Activated naive CD4-positive, alpha-beta T cell treated with anti-CD3 and anti-CD28 coated beads, Interleukin-2, amount 10 ng/mL, durations not matched to agents 7 days and 5 days (primary cell): ENCODE results near the gene HSPH1.

Experiments
- CTCF ChIA-PET: fragments of 350-600 bp; sonication (Branson Sonifier 250); formaldehyde crosslinking; loops from one replicate; lab custom pipeline; 2021; ENCODE audit warnings: antibody characterized with exemption; lab: Charles Lee
- DNase-seq: peaks from one replicate; pipeline ENCODE4 v3.0.0-alpha.2; 2020
- H3K27ac Mint-ChIP-seq: one replicate; pipeline ENCODE4 v1.8.0; 2021; ENCODE audit warnings: mild to moderate bottlenecking, moderate library complexity, mixed read lengths
- H3K27me3 Mint-ChIP-seq: one replicate; pipeline ENCODE4 v1.8.0; 2021; ENCODE audit warnings: mild to moderate bottlenecking, mixed read lengths
- H3K36me3 Mint-ChIP-seq: one replicate; pipeline ENCODE4 v1.8.0; 2021; ENCODE audit warnings: mixed read lengths
- H3K4me1 Mint-ChIP-seq: one replicate; pipeline ENCODE4 v1.8.0; 2021; ENCODE audit warnings: mixed read lengths
- H3K4me3 Mint-ChIP-seq: one replicate; pipeline ENCODE4 v1.8.0; 2021; ENCODE audit warnings: mild to moderate bottlenecking, moderate library complexity, mixed read lengths
- H3K9me3 Mint-ChIP-seq: one replicate; pipeline ENCODE4 v1.8.0; 2021; ENCODE audit warnings: mixed read lengths

Gene HSPH1

GRCh38 chr13:31133621-31134020 is 28.1 kb downstream of the HSPH1 start:
- peaks cover 45% of the 10 kb centered on the region for H3K36me3 Mint-ChIP-seq
- no peaks in the 10 kb centered on the region for H3K9me3 Mint-ChIP-seq
- peaks cover 44% of the 10 kb centered on the region for H3K4me1 Mint-ChIP-seq
- H3K27me3 Mint-ChIP-seq: peaks cover 12% of the 10 kb centered on the region
- H3K27ac Mint-ChIP-seq: peak overlapping the region; percentile 85
- CTCF ChIA-PET: interaction anchor here (0.6 to 1.0 kb wide), 2 partner anchors 89 to 581 kb away, joined by 3 to 7 read pairs; no protein-coding TSS in a partner anchor
- DNase-seq: no peak
- H3K4me3 Mint-ChIP-seq: no peak overlapping the region

GRCh38 chr13:31131470-31131961 is 30.2 kb downstream of the HSPH1 start:
- no peak for DNase-seq
- H3K36me3 Mint-ChIP-seq: peaks cover 27% of the 10 kb centered on the region
- H3K4me1 Mint-ChIP-seq: peaks cover 44% of the 10 kb centered on the region
- peak overlapping the region; percentile 73 for H3K27ac Mint-ChIP-seq
- peak overlapping the region; percentile 6 for H3K4me3 Mint-ChIP-seq
- peaks cover 30% of the 10 kb centered on the region for H3K27me3 Mint-ChIP-seq
- H3K9me3 Mint-ChIP-seq: no peaks in the 10 kb centered on the region
- CTCF ChIA-PET: interaction anchor here (0.8 to 1.3 kb wide), 3 partner anchors 9 to 87 kb away, joined by 3 read pairs; no protein-coding TSS in a partner anchor

GRCh38 chr13:31129419-31129818 is 32.3 kb downstream of the HSPH1 start:
- no peak for DNase-seq
- Mint-ChIP-seq H3K4me1 (peaks cover 34% of the 10 kb centered on the region), H3K27me3 (peaks cover 50% of the 10 kb centered on the region), H3K27ac (no peak overlapping the region), H3K4me3 (no peak overlapping the region), H3K36me3 (peaks cover 17% of the 10 kb centered on the region), H3K9me3 (no peaks in the 10 kb centered on the region)
- CTCF ChIA-PET: no interaction called here

- no peak for DNase-seq
- H3K9me3 Mint-ChIP-seq: no peaks in the 10 kb centered on the region
- CTCF ChIA-PET: no interaction called here
- H3K27me3 Mint-ChIP-seq: peaks cover 92% of the 10 kb centered on the region
- H3K27ac Mint-ChIP-seq: no peak overlapping the region
- H3K4me3 Mint-ChIP-seq: no peak overlapping the region
- H3K4me1 Mint-ChIP-seq: peaks cover 26% of the 10 kb centered on the region
- no peaks in the 10 kb centered on the region for H3K36me3 Mint-ChIP-seq
Observed at GRCh38 chr13:31124204-31124603, 37.5 kb downstream of the HSPH1 start.

GRCh38 chr13:31122544-31123260 is 39.0 kb downstream of the HSPH1 start:
- Mint-ChIP-seq H3K27me3 (peaks cover 89% of the 10 kb centered on the region), H3K9me3 (no peaks in the 10 kb centered on the region), H3K4me1 (peaks cover 26% of the 10 kb centered on the region), H3K4me3 (no peak overlapping the region), H3K27ac (no peak overlapping the region), H3K36me3 (no peaks in the 10 kb centered on the region)
- no peak for DNase-seq
- CTCF ChIA-PET: interaction anchor here (1.6 to 2.4 kb wide), 2 partner anchors 8 to 78 kb away, joined by 3 to 7 read pairs; no protein-coding TSS in a partner anchor

- Mint-ChIP-seq H3K36me3 (no peaks in the 10 kb centered on the region), H3K27me3 (peaks cover 88% of the 10 kb centered on the region)
- no peak for DNase-seq
Observed at GRCh38 chr13:31122143-31122542, 39.6 kb downstream of the HSPH1 start.

GRCh38 chr13:31121379-31122140 is 40.1 kb downstream of the HSPH1 start:
- Mint-ChIP-seq H3K27ac (no peak overlapping the region), H3K4me1 (peaks cover 26% of the 10 kb centered on the region), H3K27me3 (peaks cover 89% of the 10 kb centered on the region), H3K9me3 (no peaks in the 10 kb centered on the region), H3K36me3 (no peaks in the 10 kb centered on the region), H3K4me3 (no peak overlapping the region)
- DNase-seq: no peak
- CTCF ChIA-PET: interaction anchor here (1.6 to 2.4 kb wide), 2 partner anchors 9 to 77 kb away, joined by 3 to 7 read pairs; no protein-coding TSS in a partner anchor

More at GRCh38 chr13:31122143-31122542, 39.6 kb downstream of the HSPH1 start:
- CTCF ChIA-PET: interaction anchor here (1.6 to 2.4 kb wide), 2 partner anchors 9 to 77 kb away, joined by 3 to 7 read pairs; no protein-coding TSS in a partner anchor
- H3K4me1 Mint-ChIP-seq: peaks cover 26% of the 10 kb centered on the region
- no peaks in the 10 kb centered on the region for H3K9me3 Mint-ChIP-seq
- no peak overlapping the region for H3K4me3 Mint-ChIP-seq
- H3K27ac Mint-ChIP-seq: no peak overlapping the region

GRCh38 chr13:31119966-31120700 is 41.6 kb downstream of the HSPH1 start:
- peak; percentile 50 for DNase-seq
- Mint-ChIP-seq H3K27me3 (peaks cover 86% of the 10 kb centered on the region), H3K4me1 (peaks cover 26% of the 10 kb centered on the region), H3K36me3 (no peaks in the 10 kb centered on the region), H3K27ac (peak overlapping the region; percentile 61), H3K9me3 (no peaks in the 10 kb centered on the region), H3K4me3 (no peak overlapping the region)
- CTCF ChIA-PET: no interaction called here

- H3K9me3 Mint-ChIP-seq: no peaks in the 10 kb centered on the region
- H3K4me1 Mint-ChIP-seq: peaks cover 26% of the 10 kb centered on the region
- no peak overlapping the region for H3K4me3 Mint-ChIP-seq
- no peaks in the 10 kb centered on the region for H3K36me3 Mint-ChIP-seq
- no peak overlapping the region for H3K27ac Mint-ChIP-seq
- DNase-seq: no peak
- CTCF ChIA-PET: no interaction called here
- peaks cover 87% of the 10 kb centered on the region for H3K27me3 Mint-ChIP-seq
Observed at GRCh38 chr13:31119526-31119925, 42.2 kb downstream of the HSPH1 start.

GRCh38 chr13:31116224-31116623 is 45.5 kb downstream of the HSPH1 start:
- Mint-ChIP-seq H3K4me1 (peaks cover 20% of the 10 kb centered on the region), H3K36me3 (no peaks in the 10 kb centered on the region), H3K27ac (no peak overlapping the region), H3K27me3 (peaks cover 71% of the 10 kb centered on the region), H3K4me3 (no peak overlapping the region), H3K9me3 (no peaks in the 10 kb centered on the region)
- CTCF ChIA-PET: no interaction called here
- DNase-seq: no peak

- Mint-ChIP-seq H3K27me3 (peaks cover 66% of the 10 kb centered on the region), H3K9me3 (no peaks in the 10 kb centered on the region), H3K4me1 (peaks cover 14% of the 10 kb centered on the region), H3K36me3 (no peaks in the 10 kb centered on the region), H3K27ac (no peak overlapping the region), H3K4me3 (no peak overlapping the region)
- DNase-seq: no peak
- CTCF ChIA-PET: interaction anchor here (0.5 kb wide), 1 partner anchor 316 kb away, joined by 3 read pairs; no protein-coding TSS in a partner anchor
Observed at GRCh38 chr13:31115616-31116015, 46.1 kb downstream of the HSPH1 start.

- peaks cover 4% of the 10 kb centered on the region for H3K4me1 Mint-ChIP-seq
- H3K36me3 Mint-ChIP-seq: no peaks in the 10 kb centered on the region
- peaks cover 64% of the 10 kb centered on the region for H3K27me3 Mint-ChIP-seq
- H3K4me3 Mint-ChIP-seq: no peak overlapping the region
- DNase-seq: no peak
- no peaks in the 10 kb centered on the region for H3K9me3 Mint-ChIP-seq
- CTCF ChIA-PET: no interaction called here
- H3K27ac Mint-ChIP-seq: no peak overlapping the region
Observed at GRCh38 chr13:31114641-31115040, 47.1 kb downstream of the HSPH1 start.

- H3K27ac Mint-ChIP-seq: no peak overlapping the region
- no peaks in the 10 kb centered on the region for H3K9me3 Mint-ChIP-seq
- DNase-seq: no peak
- no peaks in the 10 kb centered on the region for H3K36me3 Mint-ChIP-seq
- CTCF ChIA-PET: no interaction called here
- H3K4me3 Mint-ChIP-seq: no peak overlapping the region
- H3K27me3 Mint-ChIP-seq: peaks cover 46% of the 10 kb centered on the region
- H3K4me1 Mint-ChIP-seq: no peaks in the 10 kb centered on the region
Observed at GRCh38 chr13:31111136-31111535, 50.6 kb downstream of the HSPH1 start.

GRCh38 chr13:31110617-31111016 is 51.1 kb downstream of the HSPH1 start:
- no peak overlapping the region for H3K4me3 Mint-ChIP-seq
- H3K9me3 Mint-ChIP-seq: no peaks in the 10 kb centered on the region
- no peak for DNase-seq
- no peak overlapping the region for H3K27ac Mint-ChIP-seq
- H3K36me3 Mint-ChIP-seq: no peaks in the 10 kb centered on the region
- H3K4me1 Mint-ChIP-seq: no peaks in the 10 kb centered on the region
- H3K27me3 Mint-ChIP-seq: peaks cover 42% of the 10 kb centered on the region
- CTCF ChIA-PET: no interaction called here
